ENCODE results near the gene FGFR1OP2.

FGFR1OP2 gene

GRCh38 chr12:27003421-27004381 is 65.4 kb downstream of the FGFR1OP2 start:
- Histone ChIP-seq H3K36me3 (ENCODE audit: control insufficient read depth, insufficient read depth, low read length) (peaks cover 2% of the 10 kb centered on the region), H3K4me3 (replicated peaks; ENCODE audit: low read depth, low read length) (no peak overlapping the region), H3K27me3 (replicated peaks; ENCODE audit: control insufficient read depth, insufficient read depth, low read length) (no peaks in the 10 kb centered on the region)
- no peak for TF ChIP-seq CTCF (IDR thresholded peaks at IDR 0.05; ENCODE audit: insufficient read depth, low read length, poor library complexity, severe bottlenecking)
- no peak for DNase-seq (ENCODE audit: extremely low read depth, insufficient read length)

- DNase-seq (ENCODE audit: extremely low read depth, insufficient read length) = no peak
- Histone ChIP-seq H3K36me3 (ENCODE audit: control insufficient read depth, insufficient read depth, low read length) (no peaks in the 10 kb centered on the region; the same call in 1 of the 2 replicates), H3K4me3 (replicated peaks; ENCODE audit: low read depth, low read length) (no peak overlapping the region), H3K27me3 (replicated peaks; ENCODE audit: control insufficient read depth, insufficient read depth, low read length) (no peaks in the 10 kb centered on the region)
- no peak for TF ChIP-seq CTCF (IDR thresholded peaks at IDR 0.05; ENCODE audit: insufficient read depth, low read length, poor library complexity, severe bottlenecking)
Observed at GRCh38 chr12:27005495-27005894, 67.2 kb downstream of the FGFR1OP2 start.

GRCh38 chr12:27006797-27007467 is 68.7 kb downstream of the FGFR1OP2 start:
- H3K27me3 ChIP-seq (replicated peaks; ENCODE audit: control insufficient read depth, insufficient read depth, low read length) = no peaks in the 10 kb centered on the region
- DNase-seq (ENCODE audit: extremely low read depth, insufficient read length) = no peak
- no peak for TF ChIP-seq CTCF (IDR thresholded peaks at IDR 0.05; ENCODE audit: insufficient read depth, low read length, poor library complexity, severe bottlenecking)
- no peak overlapping the region for H3K4me3 ChIP-seq (replicated peaks; ENCODE audit: low read depth, low read length)
- H3K36me3 ChIP-seq (ENCODE audit: control insufficient read depth, insufficient read depth, low read length) = no peaks in the 10 kb centered on the region; the same call in 1 of the 2 replicates

- no peak overlapping the region for H3K4me3 ChIP-seq (replicated peaks; ENCODE audit: low read depth, low read length)
- no peak for TF ChIP-seq CTCF (IDR thresholded peaks at IDR 0.05; ENCODE audit: insufficient read depth, low read length, poor library complexity, severe bottlenecking)
- DNase-seq (ENCODE audit: extremely low read depth, insufficient read length) = no peak
- no peaks in the 10 kb centered on the region; the same call in 1 of the 2 replicates for H3K36me3 ChIP-seq (ENCODE audit: control insufficient read depth, insufficient read depth, low read length)
- H3K27me3 ChIP-seq (replicated peaks; ENCODE audit: control insufficient read depth, insufficient read depth, low read length) = no peaks in the 10 kb centered on the region
Observed at GRCh38 chr12:27008081-27008480, 69.8 kb downstream of the FGFR1OP2 start.

GRCh38 chr12:27009881-27010301 is 71.6 kb downstream of the FGFR1OP2 start:
- Histone ChIP-seq H3K36me3 (ENCODE audit: control insufficient read depth, insufficient read depth, low read length) (no peaks in the 10 kb centered on the region; the same call in 1 of the 2 replicates), H3K27me3 (replicated peaks; ENCODE audit: control insufficient read depth, insufficient read depth, low read length) (no peaks in the 10 kb centered on the region), H3K4me3 (replicated peaks; ENCODE audit: low read depth, low read length) (no peak overlapping the region)
- no peak for TF ChIP-seq CTCF (IDR thresholded peaks at IDR 0.05; ENCODE audit: insufficient read depth, low read length, poor library complexity, severe bottlenecking)
- DNase-seq (ENCODE audit: extremely low read depth, insufficient read length) = no peak
